ENCODE measurements around the gene EDAR.

- TF ChIP-seq CTCF (IDR thresholded peaks at IDR 0.05) (no peak), EP300 (IDR thresholded peaks at IDR 0.05) (no peak)
Observed at GRCh38 chr2:108852375-108852774, 136.6 kb downstream of the EDAR start.

All from stomach (tissue), 4 donors.